CD8-positive, alpha-beta memory T cell (primary cell): Measurements from ENCODE around the gene TMEM106C. TPM values are rescaled to one million over a fixed set of nuclear protein-coding genes. Genes with fewer than 3 reads are reported as not detected.

Experiments
- CTCF ChIA-PET: fragments of 350-600 bp; sonication (Branson Sonifier 250); formaldehyde crosslinking; loops from one replicate; lab custom pipeline; 2021; ENCODE audit warnings: antibody characterized with exemption; lab: Charles Lee
- POLR2A ChIA-PET: fragments of 350-600 bp; sonication (Branson Sonifier 250); formaldehyde crosslinking; loops from one replicate; lab custom pipeline; 2021; ENCODE audit warnings: antibody characterized with exemption; lab: Charles Lee
- DNase-seq, 5 donors: peaks; one replicate each; pipeline versions ENCODE4 v3.0.0 to v3.0.0-alpha.2; 2020 to 2022; ENCODE audit warnings: mixed read lengths in 1 of 5
- H3K27ac ChIP-seq: one replicate; pipeline ENCODE4 v1.7.0; 2013; ENCODE audit warnings: low read depth, mild to moderate bottlenecking, low read length, moderate library complexity
- H3K27me3 ChIP-seq: 2 replicates; pipeline ENCODE4 v1.7.0; 2013; ENCODE audit warnings: low read length, mild to moderate bottlenecking; ENCODE audit not compliant: insufficient read depth, poor library complexity, severe bottlenecking
- H3K36me3 ChIP-seq: 2 replicates; pipeline ENCODE4 v1.7.0; 2013; ENCODE audit warnings: mild to moderate bottlenecking, low read length, moderate library complexity; ENCODE audit not compliant: insufficient read depth
- H3K4me1 ChIP-seq: 2 replicates; pipeline ENCODE4 v1.7.0; 2013; ENCODE audit warnings: mild to moderate bottlenecking, low read length, moderate library complexity; ENCODE audit not compliant: insufficient read depth
- H3K4me3 ChIP-seq: 2 replicates; pipeline ENCODE4 v1.7.0; 2013; ENCODE audit warnings: mild to moderate bottlenecking, low read length
- H3K9me3 ChIP-seq: 2 replicates; pipeline ENCODE4 v1.7.0; 2013; ENCODE audit warnings: mild to moderate bottlenecking, low read length
- H3K27ac Mint-ChIP-seq, 8 donors: one replicate each; pipeline ENCODE4 v1.8.0; 2020 to 2021; ENCODE audit warnings: mixed read lengths in 8 of 8, mild to moderate bottlenecking in 6 of 8, inconsistent platforms in 3 of 8, moderate library complexity in 3 of 8
- H3K27me3 Mint-ChIP-seq, 2 donors: one replicate each; pipeline ENCODE4 v1.8.0; 2020 to 2021; ENCODE audit warnings: mixed read lengths in 2 of 2, mild to moderate bottlenecking in 1 of 2, moderate library complexity in 1 of 2
- H3K36me3 Mint-ChIP-seq, 3 donors: one replicate each; pipeline ENCODE4 v1.8.0; 2020 to 2021; ENCODE audit warnings: mixed read lengths in 3 of 3, inconsistent platforms in 1 of 3, mild to moderate bottlenecking in 1 of 3
- H3K4me1 Mint-ChIP-seq, 3 donors: one replicate each; pipeline ENCODE4 v1.8.0; 2020 to 2021; ENCODE audit warnings: mixed read lengths in 3 of 3, inconsistent platforms in 1 of 3, mild to moderate bottlenecking in 1 of 3
- H3K4me3 Mint-ChIP-seq, 7 donors: one replicate each; pipeline ENCODE4 v1.8.0; 2020 to 2021; ENCODE audit warnings: mixed read lengths in 7 of 7, mild to moderate bottlenecking in 6 of 7, moderate library complexity in 4 of 7, inconsistent platforms in 2 of 7
- H3K9me3 Mint-ChIP-seq, 5 donors: one replicate each; pipeline ENCODE4 v1.8.0; 2020 to 2022; ENCODE audit warnings: mixed read lengths in 5 of 5, mild to moderate bottlenecking in 3 of 5, moderate library complexity in 2 of 5, inconsistent platforms in 1 of 5
- polyA plus RNA-seq: library from polyadenylated mRNA; unstranded; fragments of 300-500 nt; fragmentation: Illumina TruSeq; gene quantifications from one replicate; pipeline ENCODE4 v1.2.3, GENCODE V29; 2021
- total RNA-seq, 2 experiments: library from RNA; stranded (reverse); gene quantifications; one replicate each; pipeline ENCODE4 v1.2.3, GENCODE V29; 2021

TMEM106C gene
- total and polyA plus RNA-seq, 3 experiments from 2014 or later, result 56.8 to 186 (median 178) TPM

DNA sequence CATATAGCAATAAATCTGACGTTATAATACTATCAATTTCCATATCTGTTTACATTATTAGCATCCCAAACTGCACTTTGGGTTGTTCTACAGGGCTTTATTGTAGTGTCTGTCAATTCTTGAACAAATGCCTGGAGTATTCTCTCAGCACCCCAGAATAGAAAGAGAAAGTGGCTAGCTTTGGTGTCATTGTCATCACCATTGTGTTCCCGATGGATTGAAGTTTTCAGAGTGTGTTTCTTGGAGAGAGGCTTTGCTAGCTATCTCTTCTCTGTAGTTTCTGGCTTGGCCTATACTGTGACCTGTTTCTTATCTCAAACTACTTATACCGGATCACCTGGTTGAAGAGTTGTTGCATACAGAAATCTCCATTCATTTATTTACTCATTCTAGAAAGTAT is 6.4 kb downstream of the TMEM106C start:
- Mint-ChIP-seq H3K36me3 (peaks cover 0 to 40% (median 9%) of the 10 kb centered on the region in 3 donors), H3K4me3 (no peak overlapping the region), H3K4me1 (peaks cover 7 to 15% (median 12%) of the 10 kb centered on the region in 3 donors), H3K27ac (no peak overlapping the region), H3K27me3 (no peaks in the 10 kb centered on the region), H3K9me3 (no peaks in the 10 kb centered on the region)
- Histone ChIP-seq H3K9me3 (no peaks in the 10 kb centered on the region), H3K4me3 (no peak overlapping the region), H3K27me3 (no peaks in the 10 kb centered on the region), H3K27ac (no peak overlapping the region), H3K36me3 (peaks cover 9% of the 10 kb centered on the region), H3K4me1 (no peaks in the 10 kb centered on the region)
- no peak for DNase-seq
- CTCF ChIA-PET, result no interaction called here
- POLR2A ChIA-PET, result no interaction called here

DNA sequence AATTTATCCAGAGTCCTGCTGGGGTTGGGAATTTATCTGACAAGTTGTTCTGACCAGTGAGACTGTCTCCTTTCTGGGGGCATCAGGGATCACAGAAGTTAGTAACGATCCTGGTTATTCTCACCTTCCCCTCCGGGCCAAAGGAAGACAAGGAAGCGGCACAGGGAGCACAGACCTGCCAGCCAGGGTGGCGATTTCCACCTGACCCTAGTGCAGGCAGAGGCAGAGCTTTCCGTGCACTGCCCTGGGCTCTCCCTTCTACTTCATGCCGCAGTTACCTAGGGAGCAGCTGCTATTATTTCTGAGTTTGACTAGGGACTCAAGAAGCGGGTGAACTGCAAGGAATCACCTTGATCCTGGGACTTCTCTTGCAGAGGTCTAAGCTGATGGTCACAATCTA is 7.4 kb downstream of the TMEM106C start:
- no peak overlapping the region for H3K27ac ChIP-seq
- no peaks in the 10 kb centered on the region for H3K9me3 ChIP-seq
- peaks cover 9% of the 10 kb centered on the region for H3K36me3 ChIP-seq
- Mint-ChIP-seq H3K27me3 (no peaks in the 10 kb centered on the region), H3K4me1 (peaks cover 0 to 5% (median 3%) of the 10 kb centered on the region in 3 donors), H3K4me3 (no peak overlapping the region), H3K9me3 (no peaks in the 10 kb centered on the region), H3K36me3 (peaks cover 0 to 35% (median 9%) of the 10 kb centered on the region in 3 donors), H3K27ac (no peak overlapping the region)
- ChIA-PET CTCF (no interaction called here), POLR2A (no interaction called here)
- H3K4me1 ChIP-seq, result no peaks in the 10 kb centered on the region
- no peaks in the 10 kb centered on the region for H3K27me3 ChIP-seq
- no peak for DNase-seq
- H3K4me3 ChIP-seq, result no peak overlapping the region

DNA sequence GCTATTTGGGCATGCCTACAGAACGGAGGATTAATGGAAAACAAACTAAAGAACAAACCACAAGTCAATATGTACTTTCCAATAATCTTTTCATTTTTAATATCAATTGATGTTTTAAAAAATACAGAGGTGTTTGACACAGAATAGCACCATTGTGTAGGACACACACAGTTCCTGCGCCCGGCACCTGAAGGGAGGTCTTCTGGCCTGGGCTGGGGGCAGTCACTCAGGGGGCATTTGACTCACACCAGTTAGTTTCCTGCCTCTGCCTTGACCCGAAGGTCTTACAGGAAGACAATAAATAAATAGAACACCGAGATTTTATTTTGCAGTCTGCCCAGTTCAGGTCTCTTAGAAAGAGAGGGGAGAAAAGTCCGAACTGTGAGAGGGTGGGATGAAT is 9.5 kb downstream of the TMEM106C start:
- Histone ChIP-seq H3K4me3 (no peak overlapping the region), H3K27ac (no peak overlapping the region), H3K27me3 (no peaks in the 10 kb centered on the region), H3K9me3 (no peaks in the 10 kb centered on the region), H3K4me1 (no peaks in the 10 kb centered on the region), H3K36me3 (peaks cover 3% of the 10 kb centered on the region)
- Mint-ChIP-seq H3K4me1 (no peaks in the 10 kb centered on the region), H3K4me3 (no peak overlapping the region), H3K9me3 (no peaks in the 10 kb centered on the region), H3K27ac (no peak overlapping the region), H3K27me3 (no peaks in the 10 kb centered on the region), H3K36me3 (peaks cover 0 to 16% (median 2%) of the 10 kb centered on the region in 3 donors)
- ChIA-PET CTCF (interaction anchor here (1.9 kb wide), 1 partner anchor 10 kb away, joined by 6 read pairs; the partner anchor contains the start of gene TMEM106C), POLR2A (no interaction called here)
- DNase-seq, result no peak

DNA sequence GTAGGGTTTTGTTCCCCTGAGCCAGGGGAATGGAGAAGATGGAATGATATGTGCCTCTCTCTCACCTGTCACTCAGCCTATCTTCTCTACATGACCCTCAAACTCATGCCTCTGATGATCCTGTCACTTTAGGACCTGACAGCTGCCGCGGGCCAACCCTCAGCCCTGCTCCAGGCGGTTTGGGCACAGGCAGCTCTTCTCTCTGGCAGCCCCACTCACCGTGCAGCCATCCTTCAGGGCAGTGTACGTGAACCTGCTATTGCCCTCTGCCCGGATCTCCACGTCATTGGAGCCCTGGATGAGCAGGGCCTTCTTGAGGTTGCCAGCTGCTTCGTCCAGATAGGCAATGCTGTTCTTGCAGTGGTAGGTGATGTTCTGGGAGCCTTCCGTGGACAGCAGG is 10.5 kb downstream of the TMEM106C start:
- no peak overlapping the region for H3K4me3 Mint-ChIP-seq
- peaks cover 0 to 7% (median 0%) of the 10 kb centered on the region in 3 donors for H3K36me3 Mint-ChIP-seq
- no peaks in the 10 kb centered on the region for H3K36me3 ChIP-seq
- no peaks in the 10 kb centered on the region for H3K4me1 ChIP-seq
- no peaks in the 10 kb centered on the region for H3K9me3 Mint-ChIP-seq
- no peaks in the 10 kb centered on the region for H3K9me3 ChIP-seq
- POLR2A ChIA-PET, result no interaction called here
- H3K27ac Mint-ChIP-seq, result peak overlapping the region in 1 of 8 donors; percentile 12
- H3K27ac ChIP-seq, result no peak overlapping the region
- CTCF ChIA-PET, result no interaction called here
- no peak for DNase-seq
- no peaks in the 10 kb centered on the region for H3K27me3 ChIP-seq
- H3K27me3 Mint-ChIP-seq, result peaks cover 0 to under 1% of the 10 kb centered on the region in 2 donors
- no peak overlapping the region for H3K4me3 ChIP-seq
- H3K4me1 Mint-ChIP-seq, result no peaks in the 10 kb centered on the region

DNA sequence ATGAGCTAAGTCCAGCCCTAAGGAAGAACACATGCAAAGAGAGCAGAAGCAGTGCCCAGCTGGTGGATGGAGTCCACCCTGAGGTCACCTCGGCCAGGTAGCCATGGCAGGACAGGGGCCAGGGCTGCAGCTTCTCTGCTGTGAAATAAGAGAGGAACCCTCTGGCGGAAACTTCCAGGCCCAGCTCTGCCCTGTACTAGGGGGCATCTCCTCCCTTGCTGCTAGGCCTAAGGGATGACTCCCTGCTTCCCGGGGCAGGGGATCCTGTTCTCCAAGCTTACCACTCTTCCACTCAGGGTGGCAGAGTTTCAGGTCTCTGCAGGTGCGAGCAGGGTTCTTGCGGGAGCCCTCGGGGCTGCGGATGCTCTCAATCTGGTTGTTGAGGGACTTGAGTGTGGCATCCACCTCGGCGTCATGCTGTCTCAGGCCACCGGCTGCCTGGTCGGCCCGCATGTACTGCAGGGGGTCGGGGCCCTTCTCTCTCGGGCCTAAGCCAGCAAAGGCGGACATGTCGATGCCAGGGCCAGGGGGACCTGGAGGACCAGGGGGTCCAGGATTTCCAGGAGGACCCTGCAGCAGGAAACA is 11.7 kb downstream of the TMEM106C start:
- no peaks in the 10 kb centered on the region for H3K9me3 ChIP-seq
- ChIA-PET POLR2A (no interaction called here), CTCF (interaction anchor here (0.8 kb wide), 1 partner anchor 12 kb away, joined by 4 read pairs; the partner anchor contains the start of gene TMEM106C)
- Mint-ChIP-seq H3K27ac (peak overlapping the region in 1 of 8 donors; percentile 91), H3K36me3 (no peaks in the 10 kb centered on the region), H3K4me1 (no peaks in the 10 kb centered on the region), H3K4me3 (no peak overlapping the region), H3K9me3 (no peaks in the 10 kb centered on the region), H3K27me3 (peaks cover 0 to 4% of the 10 kb centered on the region in 2 donors)
- no peaks in the 10 kb centered on the region for H3K4me1 ChIP-seq
- no peaks in the 10 kb centered on the region for H3K27me3 ChIP-seq
- no peak for DNase-seq
- no peaks in the 10 kb centered on the region for H3K36me3 ChIP-seq
- no peak overlapping the region for H3K27ac ChIP-seq
- no peak overlapping the region for H3K4me3 ChIP-seq

DNA sequence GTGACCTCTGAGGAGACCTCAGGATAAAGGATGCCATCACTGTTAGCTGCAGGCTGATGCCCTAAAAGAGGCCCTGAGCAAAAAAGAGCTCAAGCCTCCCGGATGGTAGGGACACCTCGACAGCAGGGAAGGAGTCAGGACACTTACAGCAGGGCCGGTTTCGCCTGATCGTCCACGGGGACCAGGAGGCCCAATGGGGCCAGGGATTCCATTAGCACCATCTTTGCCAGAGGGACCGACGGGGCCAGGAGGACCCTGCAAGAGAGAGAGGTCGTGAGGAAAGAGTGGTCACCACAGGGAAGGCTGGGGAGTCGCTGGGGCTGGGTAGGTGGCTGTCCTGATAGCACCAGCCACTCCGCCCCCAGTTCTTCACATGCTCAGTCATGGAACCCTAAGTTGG is 12.4 kb downstream of the TMEM106C start:
- no peak overlapping the region for H3K4me3 Mint-ChIP-seq
- Histone ChIP-seq H3K4me3 (no peak overlapping the region), H3K27me3 (no peaks in the 10 kb centered on the region), H3K4me1 (no peaks in the 10 kb centered on the region), H3K27ac (no peak overlapping the region), H3K36me3 (no peaks in the 10 kb centered on the region), H3K9me3 (no peaks in the 10 kb centered on the region)
- ChIA-PET CTCF (interaction anchor here (1.8 kb wide), 1 partner anchor 13 kb away, joined by 5 read pairs; the partner anchor contains the start of gene TMEM106C), POLR2A (no interaction called here)
- no peak overlapping the region for H3K27ac Mint-ChIP-seq
- no peaks in the 10 kb centered on the region for H3K9me3 Mint-ChIP-seq
- H3K27me3 Mint-ChIP-seq, result peaks cover 0 to 4% of the 10 kb centered on the region in 2 donors
- no peaks in the 10 kb centered on the region for H3K4me1 Mint-ChIP-seq
- no peak for DNase-seq
- no peaks in the 10 kb centered on the region for H3K36me3 Mint-ChIP-seq

DNA sequence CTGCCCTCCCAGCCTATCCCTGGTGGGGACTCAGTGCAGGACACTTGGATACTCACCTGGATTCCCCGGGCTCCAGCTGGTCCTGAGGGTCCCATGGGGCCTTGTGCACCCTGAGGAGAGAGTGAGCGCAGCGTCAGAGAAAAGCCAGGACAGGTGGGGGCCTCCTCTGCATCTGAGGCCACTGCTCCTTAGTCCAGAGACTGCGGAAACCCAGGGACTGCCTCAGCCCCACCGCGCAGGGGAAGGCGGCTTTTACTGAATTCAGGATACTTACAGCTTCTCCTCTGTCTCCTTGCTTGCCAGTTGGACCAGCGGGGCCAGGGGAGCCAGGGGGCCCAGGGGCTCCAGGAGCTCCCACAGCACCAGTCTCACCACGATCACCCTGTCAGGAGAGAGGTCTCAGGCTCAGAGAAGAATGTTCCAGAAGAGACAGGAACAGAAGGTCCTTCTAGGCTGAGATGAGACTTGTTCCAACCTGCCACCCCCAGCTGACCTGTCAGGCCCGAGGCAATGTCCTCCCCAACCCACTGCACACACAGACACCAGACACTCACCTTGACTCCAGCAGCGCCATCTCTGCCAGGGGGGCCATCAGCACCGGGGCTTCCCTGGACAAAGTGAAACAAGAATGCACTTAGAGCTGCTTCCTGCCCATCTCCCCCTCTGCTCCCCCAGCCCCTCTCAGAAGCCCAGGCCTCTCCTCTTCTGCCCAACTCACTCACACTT is 13.8 kb downstream of the TMEM106C start:
- no peak for DNase-seq
- Histone ChIP-seq H3K9me3 (no peaks in the 10 kb centered on the region), H3K4me1 (no peaks in the 10 kb centered on the region), H3K4me3 (no peak overlapping the region), H3K36me3 (no peaks in the 10 kb centered on the region), H3K27ac (no peak overlapping the region), H3K27me3 (no peaks in the 10 kb centered on the region)
- Mint-ChIP-seq H3K4me3 (no peak overlapping the region), H3K27me3 (peaks cover 0 to 4% of the 10 kb centered on the region in 2 donors), H3K9me3 (no peaks in the 10 kb centered on the region), H3K4me1 (no peaks in the 10 kb centered on the region), H3K36me3 (no peaks in the 10 kb centered on the region), H3K27ac (peak overlapping the region in 1 of 8 donors; percentile 17)
- CTCF ChIA-PET, result interaction anchor here (1.8 kb wide), 1 partner anchor 14 kb away, joined by 5 read pairs; the partner anchor contains the start of gene TMEM106C
- POLR2A ChIA-PET, result no interaction called here
